Mucosa of gallbladder (tissue), 1 donor: ENCODE results near the gene LHFPL6. TPM values are rescaled to one million over a fixed set of nuclear protein-coding genes. Genes with fewer than 3 reads are reported as not detected.
"Not testable (repeated sequence)": the region's sequence is repeated elsewhere in the genome, so short reads cannot be mapped to it uniquely, and the experiment has no call there.

ENCODE experiments used
- DNase-seq: peaks from one replicate; pipeline ENCODE4 v3.0.0-alpha.2; 2020; ENCODE audit warnings: low spot score
- total RNA-seq: library from RNA; stranded (reverse); gene quantifications from one replicate; pipeline ENCODE4 v1.2.1, GENCODE V29; 2021
- donor health status: DM: no; HTN: no; CAD: no.

The LHFPL6 gene
- total RNA-seq, 1 donor from 2014 or later = 30.2 TPM

DNA sequence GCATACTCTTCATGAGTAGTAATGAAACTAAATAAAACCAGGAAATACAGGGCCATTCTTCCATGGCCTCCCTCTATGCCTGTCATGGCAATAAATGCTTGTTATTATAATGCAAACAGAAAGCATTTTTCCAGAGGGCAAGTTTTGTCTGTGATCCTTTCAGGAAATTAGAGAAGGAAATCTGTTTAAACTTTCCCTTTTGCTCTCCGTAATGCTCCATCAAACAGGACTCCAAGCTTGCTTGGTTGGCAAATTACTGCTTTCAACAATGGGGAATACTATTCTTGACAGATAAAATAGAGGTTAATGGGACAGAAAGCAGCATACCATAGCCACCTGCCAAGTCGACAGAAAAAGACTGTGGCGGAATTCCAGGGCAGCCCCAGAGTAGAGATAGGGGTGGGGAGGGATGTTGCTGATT is 252.5 kb downstream of the LHFPL6 start:
- DNase-seq = no peak

GRCh38 chr13:39349391-39349960 is 253.5 kb downstream of the LHFPL6 start:
- DNase-seq = no peak

DNA sequence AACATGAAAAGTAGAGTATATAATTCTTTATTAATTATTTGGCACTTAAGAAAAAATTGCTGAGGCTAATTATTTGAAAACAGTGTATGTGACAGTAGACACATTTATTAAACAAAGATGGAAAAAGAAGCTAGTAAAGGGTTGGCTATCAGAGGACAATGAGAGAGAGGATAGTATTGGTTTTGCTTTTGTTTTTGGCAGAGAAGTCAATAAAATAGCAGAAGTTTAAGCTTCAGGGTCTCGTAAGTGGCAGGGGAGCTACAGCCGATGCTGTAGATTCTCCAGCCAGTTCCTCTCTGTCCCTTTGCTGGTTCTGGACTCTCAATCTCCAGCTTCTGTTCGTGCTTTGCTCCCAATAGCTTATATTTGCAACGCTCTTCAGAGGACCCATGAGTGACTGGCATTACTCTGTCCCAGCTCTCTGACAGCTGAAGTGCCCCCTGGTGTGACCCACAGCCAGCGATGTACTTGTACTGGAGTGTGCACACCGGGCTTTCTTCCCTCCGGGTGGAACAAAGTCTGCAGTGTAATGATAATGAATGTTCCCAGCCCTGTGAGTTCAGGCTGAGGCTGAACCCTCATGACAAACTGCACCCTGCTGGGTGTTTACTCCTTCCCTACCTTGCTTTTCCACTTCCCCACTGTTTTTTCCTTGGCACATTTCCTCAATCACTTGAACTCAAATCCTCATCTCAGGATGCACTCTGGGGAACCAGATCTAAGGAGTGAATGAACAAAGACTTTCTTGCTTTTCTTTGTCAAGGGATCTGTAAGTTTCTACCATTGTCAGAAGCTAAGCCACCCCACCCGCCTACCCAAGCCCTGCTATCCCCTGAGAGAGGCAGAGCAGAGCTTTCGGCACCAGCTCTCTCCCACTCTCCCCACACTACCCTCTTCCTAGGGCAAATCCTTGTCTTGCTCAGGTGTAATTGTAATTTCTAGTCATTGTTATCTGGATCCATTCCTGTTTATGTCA is 254.8 kb downstream of the LHFPL6 start:
- no peak for DNase-seq

DNA sequence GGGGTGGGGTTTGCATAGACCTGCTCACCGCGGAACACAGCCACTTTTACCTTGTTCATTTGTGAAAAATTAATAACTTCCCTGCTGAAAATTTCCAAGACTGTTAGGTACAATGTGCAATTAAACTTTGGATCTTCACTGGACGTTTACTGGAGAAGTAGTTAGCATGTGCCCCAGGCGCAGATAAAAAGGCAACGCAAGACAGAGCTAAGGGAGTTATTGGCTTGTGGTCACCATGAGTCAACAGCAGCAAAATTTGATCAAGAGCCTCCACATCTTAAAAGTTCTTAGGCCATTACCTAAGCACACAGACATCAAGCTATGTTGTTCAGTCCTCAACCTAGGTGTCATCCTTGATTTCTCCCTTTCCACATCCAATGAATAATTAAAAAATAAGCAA is 257.0 kb downstream of the LHFPL6 start:
- no peak for DNase-seq

DNA sequence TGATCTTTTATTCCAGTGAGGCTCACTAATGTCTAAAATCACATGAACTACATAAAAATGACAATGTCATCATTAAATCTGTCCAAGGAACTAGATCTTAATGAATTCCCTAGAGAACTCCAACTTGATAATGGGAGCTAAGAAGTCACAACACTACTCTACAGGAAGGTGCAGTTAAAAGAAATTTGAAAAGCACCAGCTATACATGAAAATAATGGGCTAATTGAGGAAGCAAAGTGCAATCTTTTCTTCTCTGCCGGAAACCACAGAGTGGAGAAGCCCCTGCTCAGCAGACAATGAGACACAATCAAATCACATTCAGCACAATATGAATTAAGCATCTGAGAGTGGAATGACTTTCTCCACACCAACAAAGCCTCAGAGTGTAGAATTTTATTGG is 261.7 kb downstream of the LHFPL6 start:
- no peak for DNase-seq

DNA sequence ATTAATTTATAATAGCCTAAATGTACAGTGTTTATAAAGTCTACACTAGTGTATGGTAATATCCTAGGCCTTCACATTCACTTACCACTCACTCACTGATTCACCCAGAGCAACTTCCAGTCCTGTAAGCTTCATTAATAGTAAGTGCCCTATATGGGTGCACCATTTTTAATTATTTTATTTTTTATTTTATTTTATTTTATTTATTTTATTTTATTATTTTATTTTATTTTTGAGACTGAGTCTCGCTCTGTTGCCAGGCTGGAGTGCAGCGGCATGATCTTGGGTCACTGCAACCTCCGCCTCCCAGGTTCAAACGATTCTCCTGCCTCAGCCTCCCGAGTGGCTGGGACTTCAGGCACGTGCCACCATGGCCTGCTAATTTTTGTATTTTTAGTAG is 264.9 kb downstream of the LHFPL6 start:
- DNase-seq = not testable (repeated sequence)

- DNase-seq = no peak
Measured at GRCh38 chr13:39336937-39337336, 266.1 kb downstream of the LHFPL6 start.

DNA sequence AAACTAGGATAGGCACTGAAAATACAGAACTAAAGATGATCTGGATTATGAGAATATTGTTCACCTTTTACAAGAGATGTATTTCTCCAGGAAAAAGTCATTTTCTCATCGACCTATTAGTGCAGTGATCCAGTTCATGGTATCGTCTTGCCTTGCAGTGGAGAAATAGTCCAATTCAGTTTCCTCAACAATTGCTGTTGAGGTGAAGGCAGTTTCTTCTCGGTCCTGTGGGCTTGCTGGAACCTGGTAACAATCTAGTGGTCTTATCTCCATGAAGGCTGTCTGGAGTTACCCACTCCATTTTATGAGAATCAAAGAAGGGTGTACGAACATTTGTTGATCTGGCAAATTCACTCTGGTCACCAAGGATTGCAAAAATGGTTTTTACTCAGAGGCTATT is 266.8 kb downstream of the LHFPL6 start:
- DNase-seq = no peak

DNA sequence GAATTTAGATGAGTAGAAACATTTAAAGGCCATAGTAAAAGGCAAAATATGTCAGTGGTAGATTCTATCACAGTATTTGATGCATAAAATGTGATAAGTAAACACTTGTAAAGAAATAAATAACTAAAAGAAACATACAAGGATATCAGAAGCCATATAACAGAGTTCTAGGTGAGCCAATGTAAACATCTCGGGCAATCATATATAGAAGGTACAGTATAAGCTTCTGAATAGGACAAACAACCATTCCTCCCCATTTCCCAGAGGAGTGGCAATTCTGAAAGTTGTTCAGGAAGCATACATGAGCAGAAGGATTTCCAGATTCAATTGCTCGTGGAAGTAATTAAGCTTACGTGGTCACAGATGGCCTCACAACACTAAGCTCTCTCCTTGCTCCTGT is 267.3 kb downstream of the LHFPL6 start:
- no peak for DNase-seq

DNA sequence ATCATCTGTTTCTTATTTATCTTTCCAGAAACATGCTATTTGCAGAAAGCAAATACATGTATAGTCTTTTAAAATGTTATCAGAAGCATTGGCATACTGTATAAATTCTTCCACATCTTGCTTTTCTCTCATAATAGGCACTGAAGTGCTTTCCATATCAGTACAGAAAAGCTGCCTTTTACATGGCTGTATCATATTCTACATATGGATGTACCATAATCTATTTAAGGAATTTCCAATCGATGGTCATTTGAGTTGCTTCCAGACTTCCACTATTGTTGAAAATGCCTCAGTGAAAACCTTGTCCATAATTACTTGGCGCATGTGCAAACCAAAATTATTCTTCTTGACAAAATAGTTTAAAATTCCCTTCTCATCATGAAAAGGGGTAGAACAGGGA is 272.5 kb downstream of the LHFPL6 start:
- no peak for DNase-seq

DNA sequence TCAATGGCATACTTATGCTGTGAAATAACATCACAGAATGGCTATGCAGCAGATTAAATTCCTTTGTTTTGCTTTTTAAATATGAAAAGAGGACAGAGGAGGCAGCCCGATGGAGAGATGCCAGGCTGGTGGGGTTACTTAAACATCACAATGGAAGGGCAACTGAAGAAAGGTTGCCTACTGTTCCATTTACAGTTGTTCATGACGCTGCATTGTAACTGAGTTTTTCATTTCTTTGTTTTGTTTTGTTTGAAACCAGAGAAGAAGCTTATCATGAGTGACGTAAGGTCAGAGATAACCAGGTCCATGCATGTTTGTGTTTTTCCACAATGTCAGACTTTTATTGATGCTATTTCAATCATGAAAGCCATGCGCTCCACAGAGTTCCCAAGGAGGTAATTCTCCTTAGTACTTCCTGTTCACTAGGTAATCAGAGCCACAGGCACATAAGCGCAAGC is 273.8 kb downstream of the LHFPL6 start:
- DNase-seq = no peak

DNA sequence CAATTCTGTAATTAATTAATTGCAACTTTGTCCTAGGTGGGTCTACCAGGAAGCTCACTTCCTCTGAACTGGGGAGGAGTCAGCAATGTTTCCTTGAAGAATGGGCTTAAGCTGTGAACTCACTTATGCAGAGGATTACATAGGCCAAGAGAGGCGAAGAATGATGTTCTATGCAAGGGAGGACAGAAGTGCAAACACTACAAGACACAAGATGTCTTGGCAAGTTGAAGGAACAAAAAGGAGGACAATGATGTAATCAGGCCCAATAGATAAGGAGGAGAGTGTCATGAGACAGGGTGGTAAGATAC is 275.9 kb downstream of the LHFPL6 start:
- no peak for DNase-seq

DNA sequence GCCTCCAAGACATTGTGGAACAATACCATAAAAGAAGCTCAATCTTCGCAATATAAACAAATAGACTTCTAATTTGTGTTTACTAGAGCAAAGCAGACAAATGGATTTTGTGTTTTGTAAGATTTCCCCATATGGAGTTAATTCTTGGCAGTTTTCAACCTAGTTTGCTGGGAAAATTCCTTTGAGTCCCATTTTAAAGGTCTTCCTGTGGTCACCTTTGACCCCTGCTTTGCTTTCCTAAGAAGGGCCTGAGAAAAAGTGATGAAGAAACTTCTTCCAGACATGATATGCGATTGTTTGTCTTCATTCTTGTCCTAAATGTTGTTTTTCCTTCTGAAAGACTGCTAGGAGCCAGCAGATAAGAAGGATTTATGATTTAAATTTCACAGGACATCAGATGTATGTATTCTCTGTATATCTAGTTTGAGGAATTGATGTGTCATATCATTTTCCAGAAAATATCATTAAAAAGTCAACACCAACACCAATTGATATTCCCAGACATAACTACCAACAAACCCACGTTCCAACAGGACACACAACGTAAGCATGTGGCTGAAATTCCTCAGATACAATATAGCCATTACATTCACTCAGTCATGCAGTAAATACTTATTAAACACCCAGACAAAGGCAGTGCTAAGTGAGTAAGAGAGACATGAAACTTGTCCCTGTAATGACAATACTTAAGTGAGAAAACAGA is 276.4 kb downstream of the LHFPL6 start:
- no peak for DNase-seq

GRCh38 chr13:39324806-39325311 is 278.1 kb downstream of the LHFPL6 start:
- no peak for DNase-seq

- DNase-seq = no peak
Measured at GRCh38 chr13:39322836-39323585, 280.0 kb downstream of the LHFPL6 start.

- DNase-seq = no peak
Measured at GRCh38 chr13:39321574-39321973, 281.4 kb downstream of the LHFPL6 start.

- DNase-seq = no peak
Measured at GRCh38 chr13:39318161-39318560, 284.8 kb downstream of the LHFPL6 start.

- DNase-seq = no peak
Measured at GRCh38 chr13:39317291-39317690, 285.7 kb downstream of the LHFPL6 start.

DNA sequence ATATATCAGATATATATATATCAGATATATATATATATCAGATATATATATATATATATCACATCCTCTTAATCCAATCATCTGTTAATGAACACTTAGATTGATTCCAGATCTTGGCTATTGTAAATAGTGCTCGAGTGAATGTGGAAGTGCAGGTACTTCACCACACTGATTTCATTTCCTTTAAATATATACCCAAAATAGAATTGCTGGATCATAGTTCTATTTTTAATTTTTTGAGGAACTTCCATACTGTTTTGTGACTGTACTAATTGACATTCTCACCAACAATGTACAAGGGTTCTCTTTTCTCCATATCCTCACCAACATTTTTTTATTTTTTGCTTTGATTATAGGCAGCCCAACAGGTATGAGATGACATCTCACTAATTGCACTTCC is 287.2 kb downstream of the LHFPL6 start:
- DNase-seq = no peak

DNA sequence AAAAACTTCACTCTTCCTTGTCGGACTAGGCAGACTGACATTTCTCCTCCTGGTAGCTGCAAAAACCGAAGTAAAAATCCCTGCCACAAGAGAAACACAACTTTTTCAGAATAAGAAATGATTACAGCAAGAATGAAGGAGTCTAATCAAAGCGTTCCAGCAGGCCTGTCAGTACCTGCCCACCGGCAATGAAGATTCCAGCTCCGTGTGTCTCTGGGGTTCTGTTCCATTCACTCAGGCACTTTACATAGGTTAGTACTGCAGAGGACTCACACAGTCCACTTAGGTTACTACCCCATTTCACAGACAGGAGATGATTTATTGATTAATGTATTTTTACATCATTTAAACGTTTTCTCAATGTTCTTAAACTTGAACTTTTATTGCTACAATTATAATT is 289.3 kb downstream of the LHFPL6 start:
- no peak for DNase-seq

- no peak for DNase-seq
Measured at GRCh38 chr13:39312596-39312995, 290.4 kb downstream of the LHFPL6 start.

DNA sequence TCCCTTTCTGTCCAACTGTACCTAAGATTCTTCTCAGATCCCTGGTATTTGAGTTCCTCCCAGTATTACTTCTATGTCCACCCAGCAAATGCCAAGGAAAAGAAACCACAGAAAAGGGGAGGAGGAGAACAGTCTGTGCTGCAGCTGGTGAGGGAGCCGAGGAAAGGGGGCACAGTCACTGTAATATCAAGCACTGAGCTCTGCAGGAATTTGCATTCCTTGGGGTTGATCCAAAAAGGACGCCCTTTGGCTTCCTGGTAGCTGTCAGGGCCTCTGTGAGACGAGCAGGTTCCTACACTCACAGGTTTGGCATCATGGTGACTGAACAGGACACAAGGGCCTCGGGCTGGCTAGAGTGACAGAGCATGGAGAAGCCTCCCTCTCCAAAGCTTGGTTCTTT is 291.4 kb downstream of the LHFPL6 start:
- DNase-seq = no peak
